Retinal pigment epithelial cell (primary cell): ENCODE measurements around the gene MCIDAS.

ENCODE experiments used
- DNase-seq: peaks from one replicate; pipeline ENCODE4 v3.0.0-alpha.2; 2010; ENCODE audit warnings: low read depth
- H3K4me3 ChIP-seq: 2 replicates; pipeline ENCODE4 v1.5.1; 2011; ENCODE audit warnings: mild to moderate bottlenecking, low read length, control low read depth, moderate library complexity
- TF ChIP-seq, protein P1 (sequence below): conservative IDR thresholded peaks from 2 replicates; pipeline ENCODE4 v1.5.1; 2011; ENCODE audit warnings: low read depth, low read length, control low read depth, inconsistent platforms

MCIDAS gene

GRCh38 chr5:55191165-55191564 is 36.0 kb downstream of the MCIDAS start:
- no peak for DNase-seq
- H3K4me3 ChIP-seq, result no peak overlapping the region
- TF ChIP-seq, protein P1, sequence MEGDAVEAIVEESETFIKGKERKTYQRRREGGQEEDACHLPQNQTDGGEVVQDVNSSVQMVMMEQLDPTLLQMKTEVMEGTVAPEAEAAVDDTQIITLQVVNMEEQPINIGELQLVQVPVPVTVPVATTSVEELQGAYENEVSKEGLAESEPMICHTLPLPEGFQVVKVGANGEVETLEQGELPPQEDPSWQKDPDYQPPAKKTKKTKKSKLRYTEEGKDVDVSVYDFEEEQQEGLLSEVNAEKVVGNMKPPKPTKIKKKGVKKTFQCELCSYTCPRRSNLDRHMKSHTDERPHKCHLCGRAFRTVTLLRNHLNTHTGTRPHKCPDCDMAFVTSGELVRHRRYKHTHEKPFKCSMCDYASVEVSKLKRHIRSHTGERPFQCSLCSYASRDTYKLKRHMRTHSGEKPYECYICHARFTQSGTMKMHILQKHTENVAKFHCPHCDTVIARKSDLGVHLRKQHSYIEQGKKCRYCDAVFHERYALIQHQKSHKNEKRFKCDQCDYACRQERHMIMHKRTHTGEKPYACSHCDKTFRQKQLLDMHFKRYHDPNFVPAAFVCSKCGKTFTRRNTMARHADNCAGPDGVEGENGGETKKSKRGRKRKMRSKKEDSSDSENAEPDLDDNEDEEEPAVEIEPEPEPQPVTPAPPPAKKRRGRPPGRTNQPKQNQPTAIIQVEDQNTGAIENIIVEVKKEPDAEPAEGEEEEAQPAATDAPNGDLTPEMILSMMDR, result no peak

DNA sequence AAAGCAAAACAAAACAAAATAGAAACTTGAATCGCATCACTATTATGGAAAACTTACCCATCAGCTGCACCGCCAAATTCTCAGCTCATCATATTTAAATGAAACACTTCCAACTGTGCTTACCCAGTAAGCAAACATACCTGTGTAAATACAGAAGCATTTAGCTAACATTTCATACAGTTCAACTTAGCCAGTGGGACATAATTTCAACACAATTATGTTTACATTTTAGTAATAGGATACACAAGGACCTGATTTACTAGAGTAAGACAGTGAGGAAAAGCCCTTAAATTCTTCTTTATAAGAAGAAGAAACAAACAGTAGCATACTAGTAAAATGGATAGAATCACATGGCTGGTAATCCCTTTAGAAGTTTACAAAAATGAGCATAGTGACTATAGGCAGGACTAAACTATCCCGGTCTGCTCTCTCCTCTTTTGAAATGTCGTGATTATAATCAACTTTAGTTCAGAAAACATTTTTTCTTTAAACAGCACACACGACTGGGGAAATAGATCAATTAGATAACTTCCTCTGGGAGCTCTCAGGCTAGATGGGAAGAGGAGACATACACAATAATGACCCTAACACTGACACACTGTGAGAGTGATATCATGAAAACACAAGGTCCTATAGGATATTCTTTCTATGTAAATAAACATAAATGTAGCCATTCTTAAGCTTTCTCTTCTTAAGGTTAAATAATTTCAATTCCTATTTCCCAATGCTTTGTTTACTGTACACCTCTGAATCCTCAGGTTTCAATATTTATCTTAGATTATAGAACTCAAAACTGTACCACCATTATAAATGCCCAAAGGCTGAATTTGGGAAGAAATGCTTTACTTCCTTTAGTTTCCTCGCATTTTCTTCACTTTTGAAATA is 38.2 kb downstream of the MCIDAS start:
- TF ChIP-seq, protein P1, result no peak
- H3K4me3 ChIP-seq, result no peak overlapping the region
- no peak for DNase-seq

DNA sequence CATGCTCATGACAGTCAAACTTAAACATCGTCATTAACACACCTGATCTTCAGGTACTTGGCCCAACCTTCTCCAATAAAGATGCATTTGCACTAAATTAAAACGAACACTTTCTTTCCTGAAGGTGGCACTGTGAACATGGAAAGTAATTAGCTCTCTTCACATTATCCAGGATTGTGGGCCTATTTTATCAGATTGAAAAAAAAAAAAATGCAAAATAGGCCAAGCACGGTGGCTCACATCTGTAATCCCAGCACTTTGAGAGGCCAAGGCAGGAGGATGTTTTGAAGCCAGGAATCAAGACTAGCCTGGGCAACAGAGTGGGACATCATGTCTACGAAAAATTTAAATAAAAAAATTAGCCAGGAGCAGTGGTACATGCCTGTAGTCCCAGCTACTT is 39.7 kb downstream of the MCIDAS start:
- H3K4me3 ChIP-seq, result no peak overlapping the region
- TF ChIP-seq, protein P1, result peak; percentile 51
- DNase-seq, result no peak

DNA sequence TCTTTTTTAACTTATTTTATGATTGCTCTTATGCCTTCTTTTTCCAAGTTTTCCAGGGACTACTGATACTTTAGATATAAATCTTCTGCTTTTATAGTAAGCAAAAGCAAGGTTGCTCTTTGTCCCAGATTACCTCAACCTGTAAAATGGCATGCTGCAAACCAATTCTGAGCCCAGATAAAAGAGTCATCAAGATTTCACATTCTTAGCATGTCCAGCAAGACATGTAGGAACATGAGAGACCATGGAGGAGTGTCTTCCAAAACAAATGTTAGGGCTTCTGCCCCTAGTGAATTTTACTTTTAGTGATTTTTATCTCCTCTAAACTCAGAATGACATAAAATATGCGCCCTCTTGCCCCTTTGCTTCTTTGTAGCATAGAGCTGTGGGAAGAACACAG is 47.1 kb downstream of the MCIDAS start:
- DNase-seq, result no peak
- TF ChIP-seq, protein P1, result no peak
- no peak overlapping the region for H3K4me3 ChIP-seq

DNA sequence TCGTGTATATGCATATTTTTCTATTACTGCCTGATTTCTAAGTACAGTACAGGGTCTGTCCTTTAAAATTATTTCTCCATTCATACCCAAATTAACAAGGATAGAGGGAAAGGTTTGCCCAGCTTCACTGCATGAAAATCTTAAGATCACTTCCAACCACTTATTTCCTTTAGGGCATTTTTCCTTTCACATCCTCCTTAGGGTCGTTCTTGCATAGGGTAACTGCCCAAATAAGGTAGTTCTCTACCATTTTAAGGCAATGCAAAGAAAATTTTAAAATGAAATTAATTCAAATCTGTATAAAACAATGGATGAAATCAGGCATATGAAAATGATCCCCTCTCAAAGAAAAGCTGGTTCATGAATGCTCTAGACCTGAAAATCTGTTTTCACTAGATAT is 50.0 kb downstream of the MCIDAS start:
- no peak overlapping the region for H3K4me3 ChIP-seq
- DNase-seq, result no peak

DNA sequence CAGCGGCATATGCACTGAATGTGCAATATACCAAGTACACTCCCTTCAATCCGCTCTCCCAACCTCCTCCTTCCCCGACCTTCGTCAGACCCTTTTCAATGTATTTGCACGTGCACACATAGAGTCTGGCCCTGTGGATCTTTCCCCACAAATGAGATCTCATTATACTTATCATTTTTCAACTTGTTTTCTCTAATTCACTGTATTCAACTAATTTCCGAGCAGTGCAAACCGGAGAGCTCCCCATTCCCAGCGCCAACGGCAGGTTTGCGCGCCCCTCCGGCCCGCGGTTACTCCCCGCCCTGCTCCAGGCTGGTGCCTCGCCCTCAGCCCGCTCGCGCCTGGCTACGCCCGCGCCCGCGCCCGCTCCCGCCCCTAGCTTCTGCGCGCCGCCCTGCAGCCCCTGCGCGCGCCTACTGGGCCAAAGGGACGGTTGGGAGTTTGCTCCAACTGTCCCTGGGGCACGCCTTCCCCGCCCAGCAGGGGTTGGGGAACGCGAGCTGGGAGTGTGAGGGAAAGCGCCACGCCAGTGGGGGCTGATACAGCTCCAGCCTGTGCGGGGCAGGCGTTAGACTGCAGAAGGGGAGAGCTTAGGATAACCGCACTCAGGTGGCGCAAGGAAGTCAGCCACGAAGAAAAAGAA is 50.8 kb downstream of the MCIDAS start:
- TF ChIP-seq, protein P1, result peak; percentile 12
- peak overlapping the region; percentile 49 for H3K4me3 ChIP-seq
- no peak for DNase-seq

More for the DNA sequence above, 50.0 kb downstream of the MCIDAS start:
- TF ChIP-seq, protein P1, result no peak
